Measurements from ENCODE around the gene SPP2.

DNA sequence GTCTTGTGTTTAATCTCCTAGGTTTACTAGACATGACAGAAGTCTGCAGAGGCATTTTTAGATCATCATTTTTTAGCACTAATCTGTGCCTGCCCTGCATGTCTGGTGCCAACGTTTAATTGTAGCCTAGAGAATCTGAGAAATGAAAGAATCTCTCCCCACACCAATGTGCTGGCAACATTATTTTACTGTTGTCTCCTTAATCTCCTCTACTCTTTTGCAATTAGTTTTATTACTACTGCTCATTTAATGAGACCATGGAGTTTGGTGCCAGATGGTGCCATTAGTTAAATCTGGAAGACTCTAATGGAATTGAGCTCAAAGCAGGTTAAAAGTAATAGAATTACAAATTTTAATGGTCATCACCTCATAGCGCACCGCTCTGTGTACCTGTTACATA lies 4.0 kb upstream of the SPP2 start:
- TF ChIP-seq, protein P1, sequence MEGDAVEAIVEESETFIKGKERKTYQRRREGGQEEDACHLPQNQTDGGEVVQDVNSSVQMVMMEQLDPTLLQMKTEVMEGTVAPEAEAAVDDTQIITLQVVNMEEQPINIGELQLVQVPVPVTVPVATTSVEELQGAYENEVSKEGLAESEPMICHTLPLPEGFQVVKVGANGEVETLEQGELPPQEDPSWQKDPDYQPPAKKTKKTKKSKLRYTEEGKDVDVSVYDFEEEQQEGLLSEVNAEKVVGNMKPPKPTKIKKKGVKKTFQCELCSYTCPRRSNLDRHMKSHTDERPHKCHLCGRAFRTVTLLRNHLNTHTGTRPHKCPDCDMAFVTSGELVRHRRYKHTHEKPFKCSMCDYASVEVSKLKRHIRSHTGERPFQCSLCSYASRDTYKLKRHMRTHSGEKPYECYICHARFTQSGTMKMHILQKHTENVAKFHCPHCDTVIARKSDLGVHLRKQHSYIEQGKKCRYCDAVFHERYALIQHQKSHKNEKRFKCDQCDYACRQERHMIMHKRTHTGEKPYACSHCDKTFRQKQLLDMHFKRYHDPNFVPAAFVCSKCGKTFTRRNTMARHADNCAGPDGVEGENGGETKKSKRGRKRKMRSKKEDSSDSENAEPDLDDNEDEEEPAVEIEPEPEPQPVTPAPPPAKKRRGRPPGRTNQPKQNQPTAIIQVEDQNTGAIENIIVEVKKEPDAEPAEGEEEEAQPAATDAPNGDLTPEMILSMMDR (IDR thresholded peaks at IDR 0.05): no peak
- no peak for TF ChIP-seq POLR2A (IDR thresholded peaks at IDR 0.05)
